Body of pancreas (tissue), 4 donors: ENCODE data around the gene FBXL17. TPM values are rescaled to one million over a fixed set of nuclear protein-coding genes. Genes with fewer than 3 reads are reported as not detected.

Experiments
- ATAC-seq: fragments of 150-250 bp; one replicate; pipeline ENCODE4 v1.9.1; 2016
- DNase-seq, 4 donors: peaks; one replicate each; pipeline ENCODE4 v3.0.0-alpha.2; 2019
- H3K27ac ChIP-seq, 4 donors: fragments of 200-600 bp; sonication (generic); 1 replicate in 3 of 4; 2 replicates in 1 of 4; pipeline versions ENCODE4 v1.5.1 to v1.6.1; 2016 to 2019; ENCODE audit warnings: mild to moderate bottlenecking in 1 of 4, mixed read lengths in 1 of 4, moderate library complexity in 1 of 4
- H3K27me3 ChIP-seq, 2 donors: fragments of 200-600 bp; sonication (generic); one replicate each; pipeline ENCODE4 v1.6.0; 2016; ENCODE audit warnings: mild to moderate bottlenecking in 1 of 2
- H3K36me3 ChIP-seq, 2 donors: fragments of 200-600 bp; sonication (generic); replicated peaks in 1 of 2; 2 replicates each; pipeline ENCODE4 v1.5.1; 2016; ENCODE audit warnings: low read depth in 2 of 2; ENCODE audit not compliant: insufficient read depth in 1 of 2
- H3K4me1 ChIP-seq: fragments of 200-600 bp; sonication (generic); one replicate; pipeline ENCODE4 v1.6.0; 2016
- H3K4me3 ChIP-seq, 2 donors: fragments of 200-600 bp; sonication (generic); 1 replicate in 1 of 2; 2 replicates in 1 of 2; pipeline ENCODE4 v1.5.1; 2016 to 2019
- H3K9me3 ChIP-seq, 3 donors: fragments of 200-600 bp; sonication (generic); 1 replicate in 2 of 3; 2 replicates in 1 of 3; pipeline ENCODE4 v1.5.1; 2016
- POLR2A ChIP-seq, 3 donors: fragments of 450-650 bp; IDR thresholded peaks; one replicate each; pipeline ENCODE4 v1.6.1; 2016; ENCODE audit warnings: antibody characterized with exemption in 3 of 3, mild to moderate bottlenecking in 2 of 3
- WGBS, 2 donors: methylation state at CpG; one replicate each; pipeline ENCODE4 v1.1.5; 2017; 5-methylcytosine and 5-hydroxymethylcytosine counted together
- intact Hi-C: fragments of 100-400 bp; cut with DNase I; formaldehyde crosslinking; loops from one replicate; pipeline ENCODE4 v1.15.1; 2023
- total RNA-seq, 2 donors: library from RNA; depleted of rRNA; stranded (reverse); fragments of >200 nt; gene quantifications; one replicate each; pipeline ENCODE4 v1.1.0, GENCODE V29; 2016
- TF ChIP-seq, protein P1 (sequence below), 7 experiments: fragments of 450-650 bp in 4 of 7; fragments of 200-600 bp in 3 of 7; sonication (generic) in 3 of 7; IDR thresholded peaks; one replicate each; pipeline ENCODE4 v1.5.1; 2016 to 2019; ENCODE audit warnings: antibody characterized with exemption in 7 of 7

The FBXL17 gene
- total RNA-seq, 2 donors from 2014 or later = 5.3 to 13.5 TPM

DNA sequence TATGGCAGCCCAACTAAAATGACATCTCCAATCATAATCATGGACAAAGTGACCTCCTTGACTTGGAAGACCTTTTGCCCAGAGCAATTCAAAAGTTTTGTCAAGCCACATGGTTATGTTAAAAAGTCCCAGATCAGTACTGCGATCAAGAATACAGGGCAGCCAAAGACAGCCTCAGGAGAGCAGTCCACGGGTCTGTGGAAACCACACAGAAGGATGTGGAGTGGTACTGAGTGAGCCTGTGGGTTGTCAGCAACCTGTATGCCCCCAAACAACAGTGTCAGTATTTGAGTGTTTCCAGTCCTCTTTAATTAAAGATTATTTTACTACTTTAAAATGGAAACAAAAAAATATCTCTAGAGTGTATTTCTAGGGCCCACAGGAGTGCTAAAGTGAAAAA lies 365.8 kb downstream of the FBXL17 start:
- Histone ChIP-seq H3K27me3 (no peaks in the 10 kb centered on the region), H3K9me3 (no peaks in the 10 kb centered on the region)
- TF ChIP-seq POLR2A (IDR thresholded peaks at IDR 0.05) = no peak
- TF ChIP-seq, protein P1, sequence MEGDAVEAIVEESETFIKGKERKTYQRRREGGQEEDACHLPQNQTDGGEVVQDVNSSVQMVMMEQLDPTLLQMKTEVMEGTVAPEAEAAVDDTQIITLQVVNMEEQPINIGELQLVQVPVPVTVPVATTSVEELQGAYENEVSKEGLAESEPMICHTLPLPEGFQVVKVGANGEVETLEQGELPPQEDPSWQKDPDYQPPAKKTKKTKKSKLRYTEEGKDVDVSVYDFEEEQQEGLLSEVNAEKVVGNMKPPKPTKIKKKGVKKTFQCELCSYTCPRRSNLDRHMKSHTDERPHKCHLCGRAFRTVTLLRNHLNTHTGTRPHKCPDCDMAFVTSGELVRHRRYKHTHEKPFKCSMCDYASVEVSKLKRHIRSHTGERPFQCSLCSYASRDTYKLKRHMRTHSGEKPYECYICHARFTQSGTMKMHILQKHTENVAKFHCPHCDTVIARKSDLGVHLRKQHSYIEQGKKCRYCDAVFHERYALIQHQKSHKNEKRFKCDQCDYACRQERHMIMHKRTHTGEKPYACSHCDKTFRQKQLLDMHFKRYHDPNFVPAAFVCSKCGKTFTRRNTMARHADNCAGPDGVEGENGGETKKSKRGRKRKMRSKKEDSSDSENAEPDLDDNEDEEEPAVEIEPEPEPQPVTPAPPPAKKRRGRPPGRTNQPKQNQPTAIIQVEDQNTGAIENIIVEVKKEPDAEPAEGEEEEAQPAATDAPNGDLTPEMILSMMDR (IDR thresholded peaks at IDR 0.05) = no peak

DNA sequence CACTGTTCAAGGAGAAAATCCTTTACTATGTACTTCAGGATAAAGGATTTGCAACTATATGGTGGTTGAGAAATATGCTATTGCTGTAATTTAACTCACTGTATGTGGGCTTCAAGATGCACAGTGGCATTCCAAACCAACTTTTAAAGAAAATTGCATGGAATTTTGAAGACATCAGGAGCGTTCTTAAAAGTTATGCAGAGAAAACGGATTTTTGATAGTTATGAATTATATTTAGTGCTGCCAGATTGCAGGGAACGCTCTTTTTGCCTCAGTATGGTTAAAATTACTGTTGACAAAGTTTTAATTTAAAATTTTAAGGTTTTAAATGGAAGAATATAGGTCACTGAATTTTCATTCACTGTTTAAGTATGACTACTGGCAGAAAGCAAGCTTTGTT lies 375.1 kb downstream of the FBXL17 start:
- WGBS, 2 donors = 89 to 90% methylated on average over 3 of the region's 3 CpGs
- H3K27me3 ChIP-seq = no peaks in the 10 kb centered on the region
- no peak overlapping the region for H3K4me3 ChIP-seq
- ATAC-seq = no peak
- no peak for DNase-seq
- H3K27ac ChIP-seq = no peak overlapping the region
- no peaks in the 10 kb centered on the region for H3K36me3 ChIP-seq
- H3K4me1 ChIP-seq = no peaks in the 10 kb centered on the region
- H3K9me3 ChIP-seq = no peaks in the 10 kb centered on the region
- intact Hi-C loops = no loop called here
- TF ChIP-seq POLR2A (IDR thresholded peaks at IDR 0.05) = no peak
- TF ChIP-seq, protein P1 (IDR thresholded peaks at IDR 0.05) = no peak

More for the DNA sequence above, 365.8 kb downstream of the FBXL17 start:
- ATAC-seq (no peak), DNase-seq (no peak)
- 94 to 96% methylated on average over 2 of the region's 2 CpGs for WGBS, 2 donors
- Histone ChIP-seq H3K36me3 (no peaks in the 10 kb centered on the region), H3K4me3 (no peak overlapping the region), H3K27ac (no peak overlapping the region), H3K4me1 (no peaks in the 10 kb centered on the region)
- intact Hi-C loops = no loop called here

DNA sequence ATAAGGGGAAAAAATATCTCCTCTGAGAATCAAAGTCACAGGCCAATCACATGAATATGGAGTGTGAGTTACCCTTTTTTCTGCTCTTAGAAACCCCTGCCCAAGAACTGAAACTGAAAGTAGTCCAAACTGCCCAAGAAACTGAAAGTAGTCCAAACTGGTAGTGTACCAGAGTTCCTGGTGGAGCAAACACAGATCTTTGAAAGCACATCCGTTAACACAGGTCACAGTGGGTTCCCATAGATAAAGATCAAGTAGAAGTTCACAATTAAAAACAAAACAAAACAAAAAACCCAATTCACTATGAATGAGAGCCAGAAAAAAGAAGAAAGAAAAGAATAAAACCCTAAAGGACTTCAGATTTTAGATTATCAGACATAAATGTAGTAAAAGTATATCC lies 378.7 kb downstream of the FBXL17 start:
- no peaks in the 10 kb centered on the region for H3K36me3 ChIP-seq
- no peak for DNase-seq
- WGBS, 2 donors = 46 to 85% methylated on average over 1 of the region's 1 CpG
- ATAC-seq = no peak
- intact Hi-C loops = no loop called here
- H3K27me3 ChIP-seq = no peaks in the 10 kb centered on the region
- H3K4me3 ChIP-seq = no peak overlapping the region
- H3K27ac ChIP-seq = no peak overlapping the region
- H3K9me3 ChIP-seq = no peaks in the 10 kb centered on the region
- no peaks in the 10 kb centered on the region for H3K4me1 ChIP-seq
- TF ChIP-seq, protein P1 (IDR thresholded peaks at IDR 0.05) = no peak
- TF ChIP-seq POLR2A (IDR thresholded peaks at IDR 0.05) = no peak

DNA sequence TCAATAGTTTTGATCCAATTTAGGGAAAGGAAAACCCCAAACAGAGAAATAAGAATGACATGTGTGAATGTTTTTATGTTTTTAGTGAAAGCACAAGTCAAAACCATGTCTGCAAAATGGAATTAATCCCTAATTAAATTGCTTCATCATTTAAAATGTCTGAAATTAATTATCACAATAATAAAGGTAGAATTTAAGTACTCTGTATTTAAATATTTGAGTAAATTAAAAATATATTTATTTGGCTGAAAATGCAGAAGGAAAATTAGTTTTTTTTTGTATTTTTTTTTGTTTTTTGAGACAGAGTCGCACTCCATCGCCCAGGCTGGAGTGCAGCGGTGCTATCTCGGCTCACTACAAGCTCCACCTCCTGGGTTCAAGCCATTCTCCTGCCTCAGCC lies 380.7 kb downstream of the FBXL17 start:
- DNase-seq (no peak), ATAC-seq (no peak)
- intact Hi-C loops = no loop called here
- Histone ChIP-seq H3K4me3 (no peak overlapping the region), H3K4me1 (no peaks in the 10 kb centered on the region), H3K27ac (no peak overlapping the region), H3K9me3 (no peaks in the 10 kb centered on the region), H3K36me3 (no peaks in the 10 kb centered on the region), H3K27me3 (no peaks in the 10 kb centered on the region)
- no peak for TF ChIP-seq POLR2A (IDR thresholded peaks at IDR 0.05)
- TF ChIP-seq, protein P1 (IDR thresholded peaks at IDR 0.05) = no peak
- WGBS, 2 donors = 97% methylated on average over 4 of the region's 4 CpGs

DNA sequence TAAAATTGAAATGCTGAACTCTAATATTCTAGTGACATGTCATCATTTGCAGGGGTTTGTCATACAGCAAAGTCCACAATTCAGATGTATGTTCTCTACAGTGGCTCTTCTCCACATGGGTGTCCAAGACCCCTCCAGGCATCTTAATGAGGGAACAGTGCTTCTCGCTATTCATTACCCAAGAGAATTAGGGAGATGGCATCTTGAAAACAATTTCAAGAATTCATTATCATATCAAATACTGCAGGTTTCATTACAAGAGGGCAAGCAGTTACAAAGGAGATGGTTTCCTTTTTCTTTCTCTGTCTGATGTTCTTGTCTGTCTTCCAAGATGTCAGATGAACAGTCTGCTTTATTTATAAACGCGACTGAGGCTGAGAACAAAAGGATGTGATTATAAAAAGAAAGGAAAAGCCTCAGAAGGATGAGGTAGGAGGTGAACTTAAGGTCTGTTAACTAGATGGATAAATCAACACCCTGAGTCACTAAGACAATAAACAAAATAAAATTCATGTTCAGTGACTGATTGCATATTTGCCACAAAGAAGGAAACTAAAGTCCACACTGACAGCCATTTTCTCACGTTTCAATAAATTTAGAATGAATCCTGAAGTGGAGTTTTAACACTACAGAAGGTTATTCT lies 384.4 kb downstream of the FBXL17 start:
- no peak overlapping the region for H3K4me3 ChIP-seq
- no peak for DNase-seq
- no peaks in the 10 kb centered on the region for H3K9me3 ChIP-seq
- intact Hi-C loops = no loop called here
- no peak for TF ChIP-seq POLR2A (IDR thresholded peaks at IDR 0.05)
- TF ChIP-seq, protein P1 (IDR thresholded peaks at IDR 0.05) = no peak
- H3K27ac ChIP-seq = no peak overlapping the region
- no peak for ATAC-seq
- 75 to 80% methylated on average over 4 of the region's 4 CpGs for WGBS, 2 donors
- no peaks in the 10 kb centered on the region for H3K4me1 ChIP-seq
- H3K36me3 ChIP-seq = no peaks in the 10 kb centered on the region
- H3K27me3 ChIP-seq = no peaks in the 10 kb centered on the region
